ENCODE data around the gene MKRN2OS. TPM values are rescaled to one million over a fixed set of nuclear protein-coding genes. Genes with fewer than 3 reads are reported as not detected.
A peak's percentile ranks its signal among the peaks of the same experiment; 100 is the strongest.

MKRN2OS gene
- total RNA-seq, 4 donors from 2014 or later, result 0.91 to 2.0 (median 1.6) TPM

DNA sequence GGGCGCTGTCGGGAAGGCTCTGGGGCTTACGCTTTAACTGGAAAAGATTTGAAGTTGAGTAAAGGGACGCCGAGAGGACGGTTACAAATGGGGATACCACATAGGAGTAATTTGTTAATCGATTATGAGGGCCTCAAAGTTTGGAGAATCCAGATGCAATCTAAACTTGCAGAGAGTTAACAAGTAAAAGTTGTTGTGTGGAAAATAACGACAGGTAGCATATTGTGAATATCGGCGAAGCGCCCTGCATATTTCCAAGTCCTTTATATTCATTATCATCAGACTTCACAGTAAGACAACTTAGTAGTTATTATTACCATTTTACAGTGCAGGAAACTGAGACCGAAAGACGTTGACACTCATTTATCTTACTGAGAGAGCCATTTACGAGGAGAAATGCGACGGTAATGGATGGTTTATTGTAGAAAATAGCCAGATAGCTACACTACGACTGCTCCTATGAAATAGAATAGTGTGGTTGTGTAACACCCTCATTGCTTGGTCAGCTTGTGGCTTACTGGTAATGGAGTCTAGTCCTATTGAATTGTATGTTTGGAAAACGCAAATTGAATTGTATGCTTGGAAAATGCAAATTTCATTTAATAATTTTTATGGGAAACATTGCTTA is 12.3 kb upstream of the MKRN2OS start:
- peaks cover 57% of the 10 kb centered on the region for H3K4me1 ChIP-seq

DNA sequence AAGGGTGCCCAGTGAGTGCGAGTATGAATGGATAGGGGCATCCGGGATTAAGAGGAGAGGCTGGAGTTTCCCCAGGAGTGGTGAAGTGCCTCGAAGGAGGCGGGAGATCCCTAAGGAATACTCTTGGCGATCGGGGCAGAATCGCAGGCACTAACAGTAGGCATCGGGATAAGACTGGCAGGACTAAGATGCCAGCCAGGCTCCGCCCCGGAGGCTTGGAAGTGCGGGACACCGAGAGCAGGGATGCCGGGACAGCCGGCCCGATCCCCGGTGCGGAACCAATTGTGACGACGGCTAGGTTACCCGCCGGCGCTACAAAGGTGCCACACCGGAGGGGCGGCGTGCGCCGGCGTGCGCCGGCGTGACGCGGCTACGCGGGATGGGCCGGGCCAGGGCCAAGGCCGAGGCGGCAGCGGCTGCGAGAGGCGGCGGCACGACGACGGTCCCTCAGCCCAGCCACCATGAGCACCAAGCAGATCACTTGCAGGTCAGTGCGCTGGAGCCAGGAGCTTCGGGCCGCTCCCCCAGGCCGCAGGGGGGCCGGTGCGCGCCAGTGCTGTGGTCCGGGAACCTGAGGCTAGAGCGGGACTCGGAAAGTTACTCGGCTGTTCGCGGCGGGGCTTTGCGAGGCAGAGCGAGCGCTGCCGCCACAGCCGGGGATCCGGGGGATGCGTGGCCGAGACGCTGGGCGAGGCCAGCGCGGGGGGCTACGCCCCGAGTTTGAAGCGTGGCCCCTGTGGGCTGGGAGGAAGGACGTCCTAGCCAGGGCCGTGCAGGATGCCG is 11.6 kb upstream of the MKRN2OS start, which contains the start of gene MKRN2:
Gene MKRN2, plus strand, starts transcription at position 398 of the 783 bp plus-strand sequence. Its CDS starts 64 bp downstream, at position 462.
- Histone ChIP-seq H3K9me3 (no peaks in the 10 kb centered on the region), H3K27ac (peak within 1 kb of the TSS; percentile 99), H3K4me3 (peak within 1 kb of the TSS; percentile 97), H3K4me1 (peaks cover 55% of the 10 kb centered on the region), H3K27me3 (peaks cover 27% of the 10 kb centered on the region), H3K36me3 (no peaks in the 10 kb centered on the region)
- TF ChIP-seq, protein P1, sequence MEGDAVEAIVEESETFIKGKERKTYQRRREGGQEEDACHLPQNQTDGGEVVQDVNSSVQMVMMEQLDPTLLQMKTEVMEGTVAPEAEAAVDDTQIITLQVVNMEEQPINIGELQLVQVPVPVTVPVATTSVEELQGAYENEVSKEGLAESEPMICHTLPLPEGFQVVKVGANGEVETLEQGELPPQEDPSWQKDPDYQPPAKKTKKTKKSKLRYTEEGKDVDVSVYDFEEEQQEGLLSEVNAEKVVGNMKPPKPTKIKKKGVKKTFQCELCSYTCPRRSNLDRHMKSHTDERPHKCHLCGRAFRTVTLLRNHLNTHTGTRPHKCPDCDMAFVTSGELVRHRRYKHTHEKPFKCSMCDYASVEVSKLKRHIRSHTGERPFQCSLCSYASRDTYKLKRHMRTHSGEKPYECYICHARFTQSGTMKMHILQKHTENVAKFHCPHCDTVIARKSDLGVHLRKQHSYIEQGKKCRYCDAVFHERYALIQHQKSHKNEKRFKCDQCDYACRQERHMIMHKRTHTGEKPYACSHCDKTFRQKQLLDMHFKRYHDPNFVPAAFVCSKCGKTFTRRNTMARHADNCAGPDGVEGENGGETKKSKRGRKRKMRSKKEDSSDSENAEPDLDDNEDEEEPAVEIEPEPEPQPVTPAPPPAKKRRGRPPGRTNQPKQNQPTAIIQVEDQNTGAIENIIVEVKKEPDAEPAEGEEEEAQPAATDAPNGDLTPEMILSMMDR (IDR thresholded peaks at IDR 0.05), result no peak
- TF ChIP-seq POLR2AphosphoS5 (IDR thresholded peaks at IDR 0.05) (peak; percentile 73 to 92 (median 81)), POLR2A (IDR thresholded peaks at IDR 0.05) (peak; percentile 90 to 98), EP300 (IDR thresholded peaks at IDR 0.05) (no peak)
- WGBS, result under 1% methylated on average over 65 of the region's 77 CpGs
- DNase-seq (ENCODE audit: low spot score in 2 of 2), result peak; percentile 90 to 93

More for the DNA sequence above, 12.3 kb upstream of the MKRN2OS start:
- TF ChIP-seq, protein P1 (IDR thresholded peaks at IDR 0.05), result no peak
- no peak for TF ChIP-seq POLR2AphosphoS5 (IDR thresholded peaks at IDR 0.05)
- TF ChIP-seq EP300 (IDR thresholded peaks at IDR 0.05), result no peak
- TF ChIP-seq POLR2A (IDR thresholded peaks at IDR 0.05), result no peak
- Histone ChIP-seq H3K36me3 (no peaks in the 10 kb centered on the region), H3K27ac (peak overlapping the region; percentile 99), H3K27me3 (peaks cover 19% of the 10 kb centered on the region), H3K4me3 (peak overlapping the region; percentile 97), H3K9me3 (no peaks in the 10 kb centered on the region)
- 1% methylated on average over 18 of the region's 18 CpGs for WGBS
- DNase-seq (ENCODE audit: low spot score in 2 of 2), result no peak

DNA sequence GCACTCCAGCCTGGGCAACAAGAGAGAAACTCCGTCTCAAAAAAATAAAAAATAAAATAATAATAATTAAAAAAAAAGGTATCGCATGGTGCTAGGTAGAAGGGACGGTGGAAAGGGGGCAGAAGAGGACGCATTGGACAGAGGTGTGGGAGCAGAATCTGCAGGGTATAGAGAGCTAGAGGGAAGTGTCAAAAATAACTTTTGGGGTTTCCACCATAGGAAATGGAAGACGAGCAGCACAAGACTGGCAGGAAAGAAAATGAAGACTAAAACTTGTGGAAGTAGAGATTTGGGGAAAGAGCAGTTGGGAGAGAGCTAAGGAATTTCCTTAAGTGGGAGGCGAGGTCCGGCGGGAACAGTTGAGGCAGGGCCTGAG is 11.0 kb upstream of the MKRN2OS start:
- WGBS, result 2% methylated on average over 8 of the region's 8 CpGs
- Histone ChIP-seq H3K27me3 (peaks cover 31% of the 10 kb centered on the region), H3K4me3 (peak overlapping the region; percentile 97), H3K9me3 (no peaks in the 10 kb centered on the region), H3K4me1 (peaks cover 50% of the 10 kb centered on the region), H3K27ac (peak overlapping the region; percentile 99), H3K36me3 (no peaks in the 10 kb centered on the region)
- no peak for TF ChIP-seq POLR2AphosphoS5 (IDR thresholded peaks at IDR 0.05)
- no peak for TF ChIP-seq EP300 (IDR thresholded peaks at IDR 0.05)
- TF ChIP-seq POLR2A (IDR thresholded peaks at IDR 0.05), result no peak
- TF ChIP-seq, protein P1 (IDR thresholded peaks at IDR 0.05), result no peak
- no peak for DNase-seq (ENCODE audit: low spot score in 2 of 2)

DNA sequence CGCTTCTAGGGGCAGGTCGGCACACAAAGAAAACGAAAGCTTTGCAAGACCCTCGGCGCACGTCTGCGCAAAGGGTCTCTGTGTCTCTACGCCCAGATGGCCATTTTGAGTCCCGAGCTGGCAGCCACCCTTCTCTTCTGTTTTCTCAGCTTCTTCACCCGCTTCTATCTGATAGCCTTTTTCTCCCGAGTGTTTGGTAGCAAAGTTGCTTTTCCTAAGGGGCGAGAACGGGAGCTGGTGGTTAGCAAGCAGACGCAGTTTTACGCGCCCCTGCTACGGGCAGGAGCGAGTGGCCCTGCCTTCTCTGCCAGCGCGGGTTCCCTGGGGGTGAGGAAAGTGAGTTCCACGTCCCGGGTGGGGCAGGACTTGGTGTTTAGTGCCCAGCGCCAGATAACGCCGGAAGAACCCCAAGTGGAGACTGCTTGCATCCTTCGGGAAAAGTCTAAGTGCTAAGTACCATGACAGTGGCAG is 8.7 kb upstream of the MKRN2OS start:
- H3K27me3 ChIP-seq, result peaks cover 31% of the 10 kb centered on the region
- H3K36me3 ChIP-seq, result no peaks in the 10 kb centered on the region
- H3K9me3 ChIP-seq, result no peaks in the 10 kb centered on the region
- H3K4me3 ChIP-seq, result peak overlapping the region; percentile 50
- TF ChIP-seq POLR2AphosphoS5 (IDR thresholded peaks at IDR 0.05) (no peak), POLR2A (IDR thresholded peaks at IDR 0.05) (no peak), EP300 (IDR thresholded peaks at IDR 0.05) (no peak)
- TF ChIP-seq, protein P1 (IDR thresholded peaks at IDR 0.05), result no peak
- no peak for DNase-seq (ENCODE audit: low spot score in 2 of 2)
- peaks cover 28% of the 10 kb centered on the region for H3K4me1 ChIP-seq
- WGBS, result 5% methylated on average over 26 of the region's 26 CpGs
- H3K27ac ChIP-seq, result no peak overlapping the region

All from suprapubic skin (tissue), 4 donors.